GM10266 (cell line): ENCODE results near the gene SH2D6.

Experiments
- DNase-seq: peaks from one replicate; pipeline ENCODE4 v3.0.0; 2012; ENCODE audit errors: extremely low spot score
- CTCF ChIP-seq: IDR thresholded peaks from 2 replicates; pipeline ENCODE4 v1.5.1; 2012; ENCODE audit warnings: mild to moderate bottlenecking, low read depth; ENCODE audit not compliant: control insufficient read depth, insufficient read depth; ENCODE audit errors: missing control alignments

SH2D6 gene

GRCh38 chr2:85431570-85432205 is 13.2 kb downstream of the SH2D6 start:
- no peak for TF ChIP-seq CTCF

GRCh38 chr2:85433511-85434089 is 15.1 kb downstream of the SH2D6 start:
- no peak for DNase-seq
- TF ChIP-seq CTCF, result no peak

More at GRCh38 chr2:85431570-85432205, 13.2 kb downstream of the SH2D6 start:
- DNase-seq, result no peak

DNA sequence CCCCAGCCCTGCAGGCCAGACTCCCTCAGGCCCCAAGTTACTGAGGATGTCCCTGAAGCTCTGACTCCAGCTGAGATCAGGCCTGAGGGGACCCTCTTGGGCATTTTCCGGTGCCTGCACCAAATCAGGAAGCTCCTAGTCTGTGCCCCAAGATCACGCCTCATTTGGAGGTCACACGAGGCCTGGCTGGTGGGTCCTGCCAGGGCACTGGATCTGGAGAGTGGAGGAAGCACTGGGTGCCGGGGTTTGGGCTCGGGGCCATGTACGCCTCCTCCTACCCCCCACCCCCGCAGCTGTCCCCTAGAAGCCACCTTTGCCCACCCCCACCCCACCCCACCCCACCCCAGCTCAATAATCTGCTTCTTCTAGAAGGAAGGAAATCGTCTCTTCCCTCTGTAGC is 16.2 kb downstream of the SH2D6 start:
- no peak for TF ChIP-seq CTCF
- DNase-seq, result no peak

- TF ChIP-seq CTCF, result no peak
- no peak for DNase-seq
Observed at GRCh38 chr2:85435220-85435958, 16.9 kb downstream of the SH2D6 start.

DNA sequence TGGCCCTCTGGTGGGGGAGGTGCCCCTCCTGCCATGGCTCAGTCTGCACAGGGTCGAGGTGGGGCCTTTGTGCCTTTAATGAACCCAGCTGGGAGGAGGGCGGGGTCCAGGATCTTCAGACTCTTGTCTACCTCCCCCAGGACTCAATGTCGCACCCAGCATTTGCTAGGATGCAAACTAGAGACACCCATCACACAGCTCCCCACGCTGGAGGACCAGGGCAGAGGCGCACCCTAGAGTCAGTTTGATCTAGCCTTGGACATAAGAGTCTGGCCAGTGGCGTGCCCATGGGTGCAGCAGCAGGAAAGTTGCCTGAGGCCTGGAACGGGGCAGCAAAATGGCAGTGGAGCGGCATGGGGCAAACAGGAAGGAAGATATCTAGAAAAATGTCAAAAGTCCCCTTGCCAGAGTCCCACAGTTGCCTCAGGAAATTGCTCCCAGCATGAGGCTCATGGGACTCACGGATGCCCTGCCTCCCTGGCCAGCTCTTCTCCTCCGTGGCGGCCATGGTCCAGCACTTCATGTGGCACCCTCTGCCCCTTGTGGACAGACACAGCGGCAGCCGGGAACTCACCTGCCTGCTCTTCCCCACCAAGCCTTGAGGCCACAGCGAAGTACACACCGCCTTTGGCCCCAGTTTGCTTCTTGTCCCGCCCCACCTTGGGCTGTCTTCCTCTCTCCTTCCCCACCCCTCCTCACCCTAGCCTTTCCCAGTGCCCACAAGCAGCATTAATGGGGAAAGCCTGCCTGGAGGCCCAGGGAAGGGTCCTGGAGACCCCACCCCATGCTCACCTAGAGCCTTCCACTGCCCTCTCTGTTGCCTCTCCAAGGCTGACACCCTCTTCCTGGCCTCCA is 17.7 kb downstream of the SH2D6 start:
- DNase-seq, result no peak
- TF ChIP-seq CTCF, result no peak

- DNase-seq, result no peak
- TF ChIP-seq CTCF, result no peak
Observed at GRCh38 chr2:85436836-85437487, 18.4 kb downstream of the SH2D6 start.
